Measurements from ENCODE around the gene COA5.

The COA5 gene

GRCh38 chr2:98571796-98572195, 36.5 kb downstream of the COA5 start:
- no peak for DNase-seq (ENCODE audit: low read depth in 2 of 2)

GRCh38 chr2:98571121-98571701, 37.1 kb downstream of the COA5 start:
- DNase-seq (ENCODE audit: low read depth in 2 of 2) = no peak

GRCh38 chr2:98570356-98570755, 38.0 kb downstream of the COA5 start:
- DNase-seq (ENCODE audit: low read depth in 2 of 2) = no peak

- no peak for DNase-seq (ENCODE audit: low read depth in 2 of 2)
These were observed 38.4 kb downstream of the COA5 start for GRCh38 chr2:98569915-98570314.

- DNase-seq (ENCODE audit: low read depth in 2 of 2) = peak; percentile 36 to 59
These were observed 39.0 kb downstream of the COA5 start for GRCh38 chr2:98569197-98569793.

GRCh38 chr2:98568161-98568956, 40.0 kb downstream of the COA5 start:
- no peak for DNase-seq (ENCODE audit: low read depth in 2 of 2)

- DNase-seq (ENCODE audit: low read depth in 2 of 2) = no peak
These were observed 42.4 kb downstream of the COA5 start for GRCh38 chr2:98565941-98566340.

GRCh38 chr2:98565286-98565860, 42.9 kb downstream of the COA5 start:
- DNase-seq (ENCODE audit: low read depth in 2 of 2) = no peak

GRCh38 chr2:98564541-98565132, 43.7 kb downstream of the COA5 start:
- no peak for DNase-seq (ENCODE audit: low read depth in 2 of 2)

GRCh38 chr2:98563394-98563793, 44.9 kb downstream of the COA5 start:
- no peak for DNase-seq (ENCODE audit: low read depth in 2 of 2)

- no peak for DNase-seq (ENCODE audit: low read depth in 2 of 2)
These were observed 46.2 kb downstream of the COA5 start for GRCh38 chr2:98561902-98562695.

- no peak for DNase-seq (ENCODE audit: low read depth in 2 of 2)
These were observed 47.3 kb downstream of the COA5 start for GRCh38 chr2:98561018-98561417.

- DNase-seq (ENCODE audit: low read depth in 2 of 2) = no peak
These were observed 48.0 kb downstream of the COA5 start for GRCh38 chr2:98560256-98560771.

GRCh38 chr2:98559581-98559980, 48.7 kb downstream of the COA5 start:
- no peak for DNase-seq (ENCODE audit: low read depth in 2 of 2)

- no peak for DNase-seq (ENCODE audit: low read depth in 2 of 2)
These were observed 49.3 kb downstream of the COA5 start for GRCh38 chr2:98558852-98559530.

GRCh38 chr2:98556344-98557033, 51.8 kb downstream of the COA5 start:
- DNase-seq (ENCODE audit: low read depth in 2 of 2) = no peak

GRCh38 chr2:98555696-98556095, 52.6 kb downstream of the COA5 start:
- DNase-seq (ENCODE audit: low read depth in 2 of 2) = no peak

GRCh38 chr2:98554116-98554861, 54.0 kb downstream of the COA5 start:
- DNase-seq (ENCODE audit: low read depth in 2 of 2) = no peak

- DNase-seq (ENCODE audit: low read depth in 2 of 2) = no peak
These were observed 55.7 kb downstream of the COA5 start for GRCh38 chr2:98552499-98553179.

Data from stimulated activated CD4-positive, alpha-beta T cell treated with anti-CD3 and anti-CD28 coated beads, Interleukin-1b, Interleukin-23, amount 100 ng/mL, for 1 hour (primary cell).